Fibroblast of skin of abdomen (primary cell): ENCODE measurements around the gene TXNRD1.
A peak's percentile ranks its signal among the peaks of the same experiment; 100 is the strongest.
"Not testable (repeated sequence)": the region's sequence is repeated elsewhere in the genome, so short reads cannot be mapped to it uniquely, and the experiment has no call there.

Experiments
- DNase-seq: peaks from one replicate; pipeline ENCODE4 v3.0.0-alpha.2; 2013

The TXNRD1 gene

GRCh38 chr12:104285740-104286515 lies 70.3 kb downstream of the TXNRD1 start:
- no peak for DNase-seq

GRCh38 chr12:104286516-104287482 lies 71.2 kb downstream of the TXNRD1 start:
- peak; percentile 97 for DNase-seq

GRCh38 chr12:104288635-104289274 lies 73.2 kb downstream of the TXNRD1 start:
- peak; percentile 72 for DNase-seq

GRCh38 chr12:104290320-104290719 lies 74.7 kb downstream of the TXNRD1 start:
- DNase-seq: no peak

- no peak for DNase-seq
Measured at GRCh38 chr12:104290855-104291254, 75.3 kb downstream of the TXNRD1 start.

- no peak for DNase-seq
Measured at GRCh38 chr12:104291867-104292524, 76.4 kb downstream of the TXNRD1 start.

GRCh38 chr12:104292872-104293794 lies 77.6 kb downstream of the TXNRD1 start:
- DNase-seq: peak; percentile 44

GRCh38 chr12:104294158-104294859 lies 78.7 kb downstream of the TXNRD1 start:
- DNase-seq: not testable (repeated sequence)

- no peak for DNase-seq
Measured at GRCh38 chr12:104294927-104295668, 79.5 kb downstream of the TXNRD1 start.

- no peak for DNase-seq
Measured at GRCh38 chr12:104295954-104296353, 80.4 kb downstream of the TXNRD1 start.

- DNase-seq: no peak
Measured at GRCh38 chr12:104296718-104297117, 81.1 kb downstream of the TXNRD1 start.

- no peak for DNase-seq
Measured at GRCh38 chr12:104297477-104298113, 82.0 kb downstream of the TXNRD1 start.

GRCh38 chr12:104299842-104300481 lies 84.4 kb downstream of the TXNRD1 start:
- no peak for DNase-seq

GRCh38 chr12:104303538-104304151 lies 88.1 kb downstream of the TXNRD1 start, which contains the start of gene EID3:
EID3 (plus strand) TSS chr12:104303739; CDS start chr12:104303935, 196 bp downstream.
- peak; percentile 86 for DNase-seq

GRCh38 chr12:104304261-104305009 lies 88.9 kb downstream of the TXNRD1 start:
- no peak for DNase-seq

GRCh38 chr12:104305349-104305748 lies 89.8 kb downstream of the TXNRD1 start:
- no peak for DNase-seq

GRCh38 chr12:104306376-104306775 lies 90.8 kb downstream of the TXNRD1 start:
- DNase-seq: peak; percentile 8
